ENCODE data around the gene SULT2B1.

The SULT2B1 gene

DNA sequence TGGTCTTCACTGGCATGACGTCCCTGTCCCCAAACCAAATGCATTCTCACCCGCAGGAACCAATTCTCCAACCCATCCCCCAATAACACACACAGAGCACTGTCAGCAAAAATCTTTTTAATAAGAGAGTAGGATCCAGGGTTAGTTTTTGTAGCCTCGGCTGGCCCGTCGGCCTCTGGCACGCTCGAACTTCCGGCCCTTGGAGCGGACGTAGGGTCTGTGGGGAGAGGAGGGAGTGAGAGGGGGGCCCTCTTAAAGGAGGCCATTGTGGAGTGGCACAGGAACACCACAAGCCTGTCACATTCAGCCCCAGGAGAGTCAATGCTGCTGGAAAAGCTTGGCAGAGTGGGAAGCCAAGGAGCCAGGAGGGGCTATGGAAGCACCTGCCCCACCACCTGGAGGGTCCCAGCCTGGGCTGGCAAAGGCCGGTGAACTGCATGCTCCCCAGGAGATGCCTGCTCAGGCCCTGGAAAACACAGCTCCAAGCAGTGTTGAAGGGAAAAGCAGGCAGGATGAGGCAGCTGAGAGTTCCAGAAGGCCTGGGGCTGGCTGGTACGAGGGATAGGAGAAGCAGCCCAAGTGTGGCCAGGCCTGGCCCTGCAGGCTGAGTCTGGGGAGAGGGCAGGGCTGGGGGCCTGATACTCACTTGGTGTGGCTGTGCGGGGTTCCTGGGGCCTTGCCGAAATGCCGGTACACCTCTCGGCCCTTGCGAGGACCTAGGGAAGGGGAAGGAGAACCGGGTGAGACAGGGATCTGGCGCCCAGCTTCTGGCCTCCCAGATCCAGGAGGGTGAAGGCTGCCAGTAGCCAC is 63.5 kb downstream of the SULT2B1 start:
- DNase-seq (ENCODE audit: low read depth), result no peak
- TF ChIP-seq, protein P1, sequence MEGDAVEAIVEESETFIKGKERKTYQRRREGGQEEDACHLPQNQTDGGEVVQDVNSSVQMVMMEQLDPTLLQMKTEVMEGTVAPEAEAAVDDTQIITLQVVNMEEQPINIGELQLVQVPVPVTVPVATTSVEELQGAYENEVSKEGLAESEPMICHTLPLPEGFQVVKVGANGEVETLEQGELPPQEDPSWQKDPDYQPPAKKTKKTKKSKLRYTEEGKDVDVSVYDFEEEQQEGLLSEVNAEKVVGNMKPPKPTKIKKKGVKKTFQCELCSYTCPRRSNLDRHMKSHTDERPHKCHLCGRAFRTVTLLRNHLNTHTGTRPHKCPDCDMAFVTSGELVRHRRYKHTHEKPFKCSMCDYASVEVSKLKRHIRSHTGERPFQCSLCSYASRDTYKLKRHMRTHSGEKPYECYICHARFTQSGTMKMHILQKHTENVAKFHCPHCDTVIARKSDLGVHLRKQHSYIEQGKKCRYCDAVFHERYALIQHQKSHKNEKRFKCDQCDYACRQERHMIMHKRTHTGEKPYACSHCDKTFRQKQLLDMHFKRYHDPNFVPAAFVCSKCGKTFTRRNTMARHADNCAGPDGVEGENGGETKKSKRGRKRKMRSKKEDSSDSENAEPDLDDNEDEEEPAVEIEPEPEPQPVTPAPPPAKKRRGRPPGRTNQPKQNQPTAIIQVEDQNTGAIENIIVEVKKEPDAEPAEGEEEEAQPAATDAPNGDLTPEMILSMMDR (IDR thresholded peaks at IDR 0.05; ENCODE audit: control insufficient read depth, extremely low read depth, insufficient read depth), result no peak
- H3K4me3 ChIP-seq (ENCODE audit: low read depth, low read length), result no peak overlapping the region

DNA sequence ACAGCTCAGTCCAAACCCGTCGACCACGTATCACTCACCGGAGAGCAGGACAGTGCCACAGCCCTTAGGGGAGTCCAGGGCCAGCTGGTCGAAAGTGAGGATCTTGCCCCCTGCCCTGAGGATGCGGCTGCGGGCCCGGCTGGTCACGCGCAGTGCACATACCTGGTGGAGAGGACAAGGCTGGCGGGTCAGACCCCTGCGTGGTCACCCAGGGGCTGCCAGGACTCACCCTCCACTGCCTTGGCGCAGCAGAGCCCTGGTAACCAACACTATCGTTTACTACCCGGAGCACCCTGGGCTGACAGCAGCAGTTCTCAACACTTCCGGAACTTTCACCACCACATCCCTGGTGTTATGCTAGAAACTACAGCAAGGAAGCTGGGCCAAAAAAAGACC is 64.1 kb downstream of the SULT2B1 start:
- DNase-seq (ENCODE audit: low read depth), result no peak
- TF ChIP-seq, protein P1 (IDR thresholded peaks at IDR 0.05; ENCODE audit: control insufficient read depth, extremely low read depth, insufficient read depth), result no peak
- peak overlapping the region; percentile 91 for H3K4me3 ChIP-seq (ENCODE audit: low read depth, low read length)

DNA sequence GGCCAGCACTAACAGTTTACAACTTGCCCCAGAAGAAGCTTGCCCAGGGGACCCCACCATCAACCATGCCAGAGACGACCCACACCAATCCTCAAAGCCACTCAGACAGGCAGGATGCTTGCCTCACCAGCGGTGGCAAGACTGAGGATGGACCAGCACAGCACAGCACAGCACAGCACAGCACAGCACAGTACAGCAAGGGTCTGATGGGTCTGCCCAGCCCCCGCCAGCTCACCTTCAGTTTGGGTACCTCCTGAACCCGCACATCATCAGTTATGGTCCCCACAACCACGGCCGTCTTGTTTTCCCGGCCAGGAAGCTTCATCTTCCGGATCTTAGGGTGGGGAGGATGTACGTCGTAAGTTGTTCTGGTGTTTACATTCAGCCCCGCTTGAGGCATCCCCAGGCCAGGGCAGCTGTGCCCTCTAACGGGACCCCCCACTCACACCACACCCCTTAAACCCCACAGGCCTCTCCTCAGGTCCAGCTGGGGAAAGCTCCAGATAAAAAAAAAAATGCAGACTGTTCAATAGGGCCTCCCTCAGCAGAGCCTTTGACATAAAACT is 64.6 kb downstream of the SULT2B1 start:
- TF ChIP-seq, protein P1 (IDR thresholded peaks at IDR 0.05; ENCODE audit: control insufficient read depth, extremely low read depth, insufficient read depth), result no peak
- DNase-seq (ENCODE audit: low read depth), result no peak
- peak overlapping the region; percentile 91 for H3K4me3 ChIP-seq (ENCODE audit: low read depth, low read length)

GRCh38 chr19:48617146-48617937 is 65.4 kb downstream of the SULT2B1 start:
- peak overlapping the region; percentile 91 for H3K4me3 ChIP-seq (ENCODE audit: low read depth, low read length)
- no peak for DNase-seq (ENCODE audit: low read depth)
- TF ChIP-seq, protein P1 (IDR thresholded peaks at IDR 0.05; ENCODE audit: control insufficient read depth, extremely low read depth, insufficient read depth), result no peak

GRCh38 chr19:48618278-48618915 is 66.4 kb downstream of the SULT2B1 start:
- TF ChIP-seq, protein P1 (IDR thresholded peaks at IDR 0.05; ENCODE audit: control insufficient read depth, extremely low read depth, insufficient read depth), result no peak
- H3K4me3 ChIP-seq (ENCODE audit: low read depth, low read length), result peak overlapping the region; percentile 91
- no peak for DNase-seq (ENCODE audit: low read depth)

- peak within 1 kb of the TSS; percentile 91 for H3K4me3 ChIP-seq (ENCODE audit: low read depth, low read length)
- TF ChIP-seq, protein P1 (IDR thresholded peaks at IDR 0.05; ENCODE audit: control insufficient read depth, extremely low read depth, insufficient read depth), result 0 out of 2 replicates have a peak, but pooled peaks have one; percentile 1
- peak; percentile 96 for DNase-seq (ENCODE audit: low read depth)
Measured at GRCh38 chr19:48618916-48619691, 67.1 kb downstream of the SULT2B1 start, which contains the start of the genes RPL18 and SPHK2. Gene RPL18, minus strand, starts transcription at chr19:48619178. Its CDS starts 35 bp downstream, at chr19:48619143. Gene SPHK2, plus strand, starts transcription at chr19:48619506. Its CDS starts 1,009 bp downstream, at chr19:48620515.

All from LNCaP clone FGC (cell line).